Gastrocnemius medialis (tissue), 4 donors: ENCODE results near the gene EEF1E1.

ENCODE experiments used
- POLR2A ChIP-seq, 2 donors: fragments of 450-650 bp; IDR thresholded peaks; one replicate each; pipeline ENCODE4 v1.6.1; 2017; ENCODE audit warnings: antibody characterized with exemption in 2 of 2, mild to moderate bottlenecking in 2 of 2, moderate library complexity in 2 of 2
- TF ChIP-seq, protein P1 (sequence below), 5 experiments: fragments of 450-650 bp in 3 of 5; fragments of 200-600 bp in 2 of 5; sonication (generic) in 2 of 5; IDR thresholded peaks in 4 of 5; conservative IDR thresholded peaks in 1 of 5; 1 replicate in 4 of 5; 2 replicates in 1 of 5; pipeline ENCODE4 v1.5.1; 2016 to 2019; ENCODE audit warnings: antibody characterized with exemption in 5 of 5, mild to moderate bottlenecking in 3 of 5, moderate library complexity in 3 of 5

GRCh38 chr6:8075704-8076103, 26.6 kb downstream of the EEF1E1 start:
- TF ChIP-seq, protein P1, sequence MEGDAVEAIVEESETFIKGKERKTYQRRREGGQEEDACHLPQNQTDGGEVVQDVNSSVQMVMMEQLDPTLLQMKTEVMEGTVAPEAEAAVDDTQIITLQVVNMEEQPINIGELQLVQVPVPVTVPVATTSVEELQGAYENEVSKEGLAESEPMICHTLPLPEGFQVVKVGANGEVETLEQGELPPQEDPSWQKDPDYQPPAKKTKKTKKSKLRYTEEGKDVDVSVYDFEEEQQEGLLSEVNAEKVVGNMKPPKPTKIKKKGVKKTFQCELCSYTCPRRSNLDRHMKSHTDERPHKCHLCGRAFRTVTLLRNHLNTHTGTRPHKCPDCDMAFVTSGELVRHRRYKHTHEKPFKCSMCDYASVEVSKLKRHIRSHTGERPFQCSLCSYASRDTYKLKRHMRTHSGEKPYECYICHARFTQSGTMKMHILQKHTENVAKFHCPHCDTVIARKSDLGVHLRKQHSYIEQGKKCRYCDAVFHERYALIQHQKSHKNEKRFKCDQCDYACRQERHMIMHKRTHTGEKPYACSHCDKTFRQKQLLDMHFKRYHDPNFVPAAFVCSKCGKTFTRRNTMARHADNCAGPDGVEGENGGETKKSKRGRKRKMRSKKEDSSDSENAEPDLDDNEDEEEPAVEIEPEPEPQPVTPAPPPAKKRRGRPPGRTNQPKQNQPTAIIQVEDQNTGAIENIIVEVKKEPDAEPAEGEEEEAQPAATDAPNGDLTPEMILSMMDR (IDR thresholded peaks at IDR 0.05 in 4 of 5, conservative IDR thresholded peaks at IDR 0.05 in 1 of 5): no peak
- no peak for TF ChIP-seq POLR2A (IDR thresholded peaks at IDR 0.05)
